ENCODE data around the gene TMEM176A.
A peak's percentile ranks its signal among the peaks of the same experiment; 100 is the strongest.
"Not testable (repeated sequence)": the region's sequence is repeated elsewhere in the genome, so short reads cannot be mapped to it uniquely, and the experiment has no call there.

The TMEM176A gene

GRCh38 chr7:150800581-150801241 lies at the start of gene TMEM176A:
Gene TMEM176A (plus strand): TSS chr7:150800769. CDS start chr7:150801551, 782 bp downstream.
- peak in 1 of 2 donors; percentile 13 for DNase-seq

- DNase-seq: no peak
Measured at GRCh38 chr7:150751702-150752101, 48.9 kb upstream of the TMEM176A start.

GRCh38 chr7:150753239-150753638 lies 47.3 kb upstream of the TMEM176A start:
- no peak for DNase-seq

- peak in 1 of 2 donors; percentile 53 for DNase-seq
Measured at GRCh38 chr7:150753826-150754603, 46.6 kb upstream of the TMEM176A start.

GRCh38 chr7:150754951-150755350 lies 45.6 kb upstream of the TMEM176A start:
- DNase-seq: no peak

GRCh38 chr7:150755473-150756099 lies 45.0 kb upstream of the TMEM176A start:
- DNase-seq: peak; percentile 81 to 82

- DNase-seq: no peak
Measured at GRCh38 chr7:150756166-150756565, 44.4 kb upstream of the TMEM176A start.

GRCh38 chr7:150756858-150757257 lies 43.7 kb upstream of the TMEM176A start:
- peak; percentile 31 to 76 for DNase-seq

- DNase-seq: no peak
Measured at GRCh38 chr7:150759479-150759878, 41.1 kb upstream of the TMEM176A start.

GRCh38 chr7:150766334-150766709 lies 34.2 kb upstream of the TMEM176A start:
- DNase-seq: no peak

GRCh38 chr7:150769768-150770167 lies 30.8 kb upstream of the TMEM176A start:
- no peak for DNase-seq

- DNase-seq: not testable (repeated sequence)
Measured at GRCh38 chr7:150774131-150774530, 26.4 kb upstream of the TMEM176A start.

GRCh38 chr7:150778014-150778737 lies 22.4 kb upstream of the TMEM176A start:
- no peak for DNase-seq

GRCh38 chr7:150778738-150779301 lies 21.7 kb upstream of the TMEM176A start:
- peak; percentile 60 to 66 for DNase-seq

GRCh38 chr7:150780292-150780691 lies 20.3 kb upstream of the TMEM176A start:
- no peak for DNase-seq

- no peak for DNase-seq
Measured at GRCh38 chr7:150781103-150781502, 19.5 kb upstream of the TMEM176A start.

- DNase-seq: no peak
Measured at GRCh38 chr7:150781961-150782360, 18.6 kb upstream of the TMEM176A start.

GRCh38 chr7:150784120-150784736 lies 16.3 kb upstream of the TMEM176A start:
- peak in 1 of 2 donors; percentile 50 for DNase-seq

GRCh38 chr7:150784954-150785353 lies 15.6 kb upstream of the TMEM176A start:
- no peak for DNase-seq

GRCh38 chr7:150787321-150788281 lies 13.0 kb upstream of the TMEM176A start:
- peak; percentile 16 to 56 for DNase-seq

Data from CD4-positive, alpha-beta T cell treated with Interleukin-1 beta for 1 hour (primary cell).